GM12874 (cell line): Measurements from ENCODE around the gene KCNN3.

Experiments used
- CTCF ChIP-seq: IDR thresholded peaks from 2 replicates; pipeline ENCODE4 v1.5.1; 2011; ENCODE audit warnings: low read depth, mild to moderate bottlenecking, control low read depth, low read length, moderate library complexity; ENCODE audit not compliant: insufficient read depth

Gene KCNN3

GRCh38 chr1:154829062-154829461 lies 41.0 kb downstream of the KCNN3 start:
- TF ChIP-seq CTCF, result no peak

- TF ChIP-seq CTCF, result no peak
Measured at GRCh38 chr1:154824179-154825000, 45.7 kb downstream of the KCNN3 start.

GRCh38 chr1:154822717-154823116 lies 47.4 kb downstream of the KCNN3 start:
- TF ChIP-seq CTCF, result no peak

- no peak for TF ChIP-seq CTCF
Measured at GRCh38 chr1:154822233-154822632, 47.8 kb downstream of the KCNN3 start.

- TF ChIP-seq CTCF, result no peak
Measured at GRCh38 chr1:154821083-154821482, 49.0 kb downstream of the KCNN3 start.

GRCh38 chr1:154820646-154821045 lies 49.4 kb downstream of the KCNN3 start:
- no peak for TF ChIP-seq CTCF

GRCh38 chr1:154819628-154820590 lies 50.2 kb downstream of the KCNN3 start:
- TF ChIP-seq CTCF, result peak; percentile 64
